ENCODE data around the gene PMS1.
A peak's percentile ranks its signal among the peaks of the same experiment; 100 is the strongest.
"Not testable (repeated sequence)": the region's sequence is repeated elsewhere in the genome, so short reads cannot be mapped to it uniquely, and the experiment has no call there.

The PMS1 gene

GRCh38 chr2:189818249-189819038 lies 34.2 kb downstream of the PMS1 start:
- DNase-seq (ENCODE audit: low read depth): no peak

GRCh38 chr2:189819297-189819704 lies 35.1 kb downstream of the PMS1 start:
- peak; percentile 81 for DNase-seq (ENCODE audit: low read depth)

DNA sequence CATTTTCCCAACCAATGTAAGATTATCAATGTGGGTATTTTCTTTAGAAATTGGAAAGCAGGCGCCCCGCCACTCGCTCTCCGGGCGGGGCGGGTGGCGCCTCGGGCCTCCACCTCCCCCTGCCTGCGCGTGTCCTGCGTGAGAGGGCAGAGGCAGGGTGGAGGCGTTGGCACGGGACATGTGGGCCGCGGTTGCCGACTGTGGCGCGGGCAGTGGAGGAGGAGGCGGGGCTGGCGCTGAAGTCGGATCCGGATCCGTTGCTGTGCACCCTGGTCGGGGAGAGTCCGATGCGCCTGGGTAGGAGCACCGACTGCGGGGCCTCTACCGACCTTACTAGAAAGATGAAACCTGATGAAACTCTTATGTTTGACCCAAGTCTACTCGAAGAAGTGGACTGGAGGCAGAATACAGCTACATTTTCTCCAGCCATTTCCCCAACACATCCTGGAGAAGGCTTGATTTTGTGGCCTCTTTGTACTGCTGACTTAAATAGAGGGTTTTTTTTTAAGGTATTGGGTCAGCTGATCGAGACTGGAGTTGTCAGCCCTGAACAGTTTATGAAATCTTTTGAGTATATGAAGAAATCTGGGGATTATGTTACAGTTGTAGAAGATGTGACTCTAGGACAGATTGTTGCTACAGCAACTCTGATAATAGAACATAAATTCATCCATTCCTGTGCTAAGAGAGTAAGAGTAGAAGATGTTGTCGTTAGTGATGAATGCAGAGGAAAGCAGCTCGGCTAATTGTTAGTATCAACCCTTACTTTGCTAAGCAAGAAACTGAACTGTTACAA lies 37.9 kb downstream of the PMS1 start:
- no peak for DNase-seq (ENCODE audit: low read depth)

DNA sequence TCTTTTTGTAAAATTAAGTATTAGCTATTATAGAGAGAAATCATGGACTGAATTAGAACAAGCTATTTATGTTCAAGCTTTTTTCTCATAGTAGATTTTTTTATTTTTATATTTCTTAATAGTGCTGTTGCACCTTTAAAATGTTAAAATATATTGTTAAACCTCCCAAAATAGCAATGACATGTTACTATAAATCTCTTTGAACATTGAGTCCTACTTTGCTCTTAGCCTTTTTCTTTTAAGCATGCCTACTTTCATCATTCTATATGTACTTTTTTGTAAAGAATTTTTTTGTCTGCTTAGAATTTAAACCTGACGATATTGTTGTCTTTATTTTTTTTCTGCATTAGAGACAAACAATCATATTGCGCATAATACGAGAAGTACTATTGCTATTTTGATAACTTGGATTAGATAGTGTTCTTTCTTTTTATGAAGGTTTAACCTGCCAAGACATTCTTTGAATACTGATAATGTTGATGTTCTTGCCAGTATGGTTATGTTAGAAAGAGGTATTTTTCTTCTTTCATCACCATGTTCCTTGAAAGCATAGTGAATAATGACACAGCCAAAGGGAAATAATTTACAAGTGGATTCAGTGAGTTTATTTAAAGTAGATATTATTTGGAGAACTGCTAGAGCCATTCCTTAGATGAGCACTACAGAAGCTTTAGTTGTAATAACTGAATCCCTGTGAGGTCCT lies 40.6 kb downstream of the PMS1 start:
- DNase-seq (ENCODE audit: low read depth): no peak

DNA sequence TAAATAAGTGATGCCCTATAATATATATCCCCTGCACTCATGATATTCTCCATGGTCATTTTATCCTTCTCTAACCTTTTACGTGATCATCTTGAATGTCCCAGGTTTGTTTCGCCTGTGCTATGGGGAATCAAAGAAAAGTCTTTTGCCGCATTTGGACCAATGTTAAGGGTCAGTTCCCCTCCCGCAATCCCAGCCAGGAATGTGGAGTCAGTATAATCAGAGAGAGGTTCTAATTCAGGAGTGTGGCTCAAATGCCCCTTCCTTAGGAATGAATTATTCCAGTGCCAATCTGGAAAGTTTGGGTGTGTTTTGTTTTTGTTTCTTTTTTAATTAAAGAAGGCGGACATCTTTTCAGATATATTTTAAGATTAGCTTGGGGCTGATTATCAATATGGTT lies 41.8 kb downstream of the PMS1 start:
- DNase-seq (ENCODE audit: low read depth): no peak

DNA sequence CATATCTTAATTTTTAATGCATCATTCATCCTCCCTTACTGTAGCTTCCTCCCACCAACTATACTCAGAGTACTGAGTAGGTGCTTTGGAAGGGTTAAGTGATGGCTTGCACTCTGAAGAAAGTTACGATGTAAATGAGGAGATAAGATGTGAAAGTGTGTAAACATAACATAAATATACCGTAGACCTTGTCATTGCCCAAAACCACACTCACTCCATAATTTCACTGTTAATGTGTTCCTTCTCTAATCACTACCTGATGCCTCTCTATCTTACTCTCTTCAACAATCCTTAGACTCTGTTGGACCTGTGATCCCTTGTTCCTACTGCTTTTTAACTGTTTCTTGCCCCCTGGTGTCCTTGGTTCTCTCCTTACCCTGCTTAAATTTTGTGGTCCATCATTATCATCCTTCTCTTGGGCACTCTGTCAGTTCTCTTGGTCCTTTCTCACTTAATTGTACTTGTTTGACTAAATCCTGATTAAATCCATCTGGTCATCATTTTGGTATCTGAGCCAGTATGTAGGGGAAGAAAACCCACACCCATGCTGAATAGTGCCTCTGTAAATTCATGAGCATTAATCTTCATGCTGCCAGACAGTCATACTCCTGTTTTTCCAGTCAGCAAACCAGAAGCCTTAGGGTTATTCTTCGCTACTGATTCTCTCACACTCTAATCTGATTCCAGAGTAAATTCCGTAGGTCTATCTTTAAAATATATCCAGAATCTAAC lies 45.0 kb downstream of the PMS1 start:
- no peak for DNase-seq (ENCODE audit: low read depth)

GRCh38 chr2:189830510-189830909 lies 46.3 kb downstream of the PMS1 start:
- DNase-seq (ENCODE audit: low read depth): no peak

DNA sequence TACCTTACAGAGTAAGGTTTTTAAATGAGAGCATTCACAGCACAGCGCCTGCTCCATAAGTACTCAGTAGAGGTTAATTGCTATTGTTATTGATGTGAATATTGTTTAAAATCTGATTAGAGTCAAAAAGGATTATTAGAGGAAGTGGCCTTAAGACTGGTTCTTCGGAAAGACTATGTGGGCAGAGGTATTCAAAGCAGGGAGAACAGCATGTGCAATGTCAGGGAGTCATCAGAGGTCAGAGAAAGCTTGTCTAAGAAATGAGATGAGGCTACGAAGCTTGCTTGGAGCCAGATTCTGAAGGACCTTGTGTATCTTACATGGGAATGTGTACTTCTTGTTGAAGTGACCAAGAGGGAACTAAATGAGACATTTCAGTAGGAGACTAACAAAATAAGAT lies 49.8 kb downstream of the PMS1 start:
- DNase-seq (ENCODE audit: low read depth): no peak

DNA sequence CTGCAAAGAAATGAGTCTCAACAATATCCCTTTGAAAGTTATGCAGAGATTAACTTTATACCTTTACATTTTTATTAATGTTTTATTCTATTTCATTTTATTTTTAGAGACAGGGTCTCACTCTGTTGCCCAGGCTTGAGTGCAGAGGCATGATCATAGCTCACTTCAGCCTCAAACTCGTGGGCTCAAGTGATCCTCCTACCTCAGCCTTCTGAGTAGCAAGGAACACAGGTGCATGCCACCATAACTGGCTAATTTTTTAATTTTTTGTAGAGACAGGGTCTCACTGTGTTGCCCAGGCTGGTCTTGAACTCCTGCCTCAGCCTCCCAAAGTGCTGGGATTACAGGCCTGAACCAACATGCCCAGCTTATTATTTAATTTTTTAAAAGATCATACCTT lies 50.4 kb downstream of the PMS1 start:
- not testable (repeated sequence) for DNase-seq (ENCODE audit: low read depth)

DNA sequence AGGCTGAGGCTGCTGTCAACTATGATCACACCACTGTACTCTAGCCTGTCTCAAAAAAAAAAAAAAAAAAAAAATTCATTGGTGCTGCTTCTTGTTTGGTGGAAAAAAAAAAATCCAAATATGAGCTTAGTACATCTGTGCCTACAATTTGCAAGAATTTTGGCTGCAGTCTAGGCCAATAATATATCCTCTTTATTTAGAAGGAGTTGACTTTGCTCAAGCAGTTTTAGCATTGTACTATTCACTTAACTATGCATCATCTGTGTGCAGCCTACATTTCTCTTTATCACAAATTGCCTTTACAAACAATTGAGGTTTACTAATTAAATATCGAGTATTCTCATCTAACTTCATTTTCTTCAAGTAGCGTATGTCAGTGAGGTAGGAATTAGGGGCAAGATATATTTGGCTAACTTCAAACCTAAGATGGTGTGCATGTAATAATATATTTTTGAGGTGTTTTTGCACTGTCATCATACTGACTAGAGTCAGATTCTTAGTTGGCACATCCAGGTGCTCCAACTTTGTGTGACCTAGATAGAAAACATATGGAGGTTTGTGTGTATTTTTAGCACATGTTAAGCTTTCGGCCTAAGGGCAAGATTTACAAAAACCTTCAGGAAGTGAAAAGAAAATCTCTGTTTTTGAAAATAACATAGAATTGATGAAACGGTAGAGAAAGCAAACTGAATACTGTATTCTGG lies 51.8 kb downstream of the PMS1 start:
- no peak for DNase-seq (ENCODE audit: low read depth)

DNA sequence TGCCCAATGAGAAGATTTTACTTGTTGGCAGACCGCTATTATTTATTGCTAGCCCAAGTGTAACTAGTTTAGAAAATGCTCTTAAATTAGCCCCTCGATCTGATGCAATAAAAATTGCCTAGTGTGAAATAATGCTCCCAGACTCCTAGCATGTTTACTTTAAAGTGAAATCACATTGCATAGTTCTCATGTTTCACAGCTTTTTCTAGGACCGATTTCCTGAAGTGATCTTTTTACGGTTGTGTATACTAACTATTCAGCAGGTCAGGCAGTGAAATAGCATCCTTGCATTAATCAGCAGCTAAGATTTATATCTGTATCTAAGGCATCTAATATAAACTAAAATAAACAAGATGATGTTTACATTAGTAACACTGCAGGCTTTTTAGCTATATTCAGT lies 52.4 kb downstream of the PMS1 start:
- DNase-seq (ENCODE audit: low read depth): peak; percentile 30

- no peak for DNase-seq (ENCODE audit: low read depth)
These were observed 53.1 kb downstream of the PMS1 start for GRCh38 chr2:189837326-189837725.

DNA sequence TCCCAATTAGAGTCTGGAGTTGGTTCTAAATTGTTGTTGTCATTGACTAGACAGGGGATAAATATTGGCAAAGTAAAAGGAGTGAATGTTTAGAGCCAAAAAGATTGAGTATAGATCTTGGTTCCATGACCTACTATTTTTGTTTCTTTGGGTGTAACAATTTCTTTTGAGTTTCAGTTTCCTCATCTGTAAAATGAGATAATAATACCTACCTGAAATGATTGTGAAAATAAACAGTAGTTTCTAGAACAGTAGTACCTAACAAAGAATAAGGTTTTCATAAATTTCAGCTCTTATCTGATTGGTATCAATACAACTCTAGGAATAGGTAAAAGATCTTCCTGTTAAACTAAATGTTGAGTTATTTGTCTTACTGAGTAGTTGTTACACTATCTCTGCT lies 56.8 kb downstream of the PMS1 start:
- no peak for DNase-seq (ENCODE audit: low read depth)

DNA sequence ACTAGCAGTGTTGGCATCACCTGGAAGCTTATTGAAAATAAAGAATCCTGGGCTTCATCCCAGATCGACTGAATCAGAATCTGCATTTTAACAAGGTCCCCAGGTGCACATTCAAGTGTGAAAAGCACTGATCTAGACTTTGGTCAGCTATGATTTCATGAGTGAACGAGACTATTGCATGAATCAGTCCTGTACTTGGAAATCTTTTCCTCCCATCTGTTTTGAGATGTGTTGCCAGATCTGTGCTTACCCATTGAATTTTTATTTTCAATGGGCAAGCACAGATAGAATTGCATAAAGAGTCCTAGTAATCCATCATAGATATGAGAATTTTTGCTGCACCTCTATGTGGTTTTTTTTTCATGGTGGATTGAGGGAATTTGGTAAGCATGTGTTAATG lies 64.0 kb downstream of the PMS1 start:
- peak; percentile 30 for DNase-seq (ENCODE audit: low read depth)

DNA sequence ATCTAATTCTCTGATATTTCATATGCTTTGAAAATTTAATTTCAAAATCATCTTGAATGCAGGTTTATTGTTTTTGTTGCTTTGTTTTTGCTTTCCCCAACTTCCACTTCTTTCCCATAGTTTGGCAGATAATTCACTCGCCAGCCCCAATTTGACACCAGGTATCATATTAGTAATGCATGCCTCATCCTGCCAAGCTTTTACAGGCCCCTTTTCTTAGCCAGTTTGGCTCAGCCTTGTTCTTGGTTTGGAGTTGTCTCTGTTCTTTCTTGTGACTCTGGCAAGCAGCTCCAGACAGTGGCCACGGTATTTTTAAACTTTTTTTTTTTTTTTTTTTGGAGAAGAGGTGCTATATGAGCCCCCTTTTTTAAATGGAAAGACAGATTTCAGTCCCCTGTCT lies 65.3 kb downstream of the PMS1 start:
- DNase-seq (ENCODE audit: low read depth): no peak

DNA sequence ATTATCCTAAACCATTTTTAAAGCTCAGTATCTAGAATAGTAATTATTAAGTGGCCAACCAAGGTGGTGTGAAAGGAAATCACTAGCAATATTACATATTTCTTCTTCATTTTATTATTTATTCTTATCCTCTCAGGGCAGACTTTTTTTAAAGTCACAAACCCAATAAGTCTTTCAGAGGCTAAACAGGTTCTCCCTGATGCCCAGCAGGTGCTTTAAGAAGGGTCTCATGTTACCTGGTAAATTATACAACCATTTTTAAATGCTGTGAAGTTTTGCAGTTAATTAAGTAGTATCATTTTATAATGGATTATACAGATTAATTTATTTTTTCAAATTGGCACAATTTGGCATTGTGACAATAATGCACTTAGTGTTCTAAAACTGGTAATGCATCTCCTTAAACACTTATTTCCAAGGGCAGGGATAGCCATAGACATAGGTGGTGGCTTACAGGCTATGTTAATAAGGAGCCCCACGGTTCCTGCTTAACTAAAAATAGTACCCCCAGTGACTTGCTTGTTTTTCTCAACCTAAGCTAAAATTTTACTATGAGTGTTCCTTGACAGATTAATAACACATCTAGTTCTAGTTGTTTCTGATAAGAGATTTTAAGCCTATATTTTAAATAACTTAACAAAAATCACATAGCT lies 67.0 kb downstream of the PMS1 start:
- no peak for DNase-seq (ENCODE audit: low read depth)

- peak; percentile 77 for DNase-seq (ENCODE audit: low read depth)
These were observed 69.9 kb downstream of the PMS1 start for GRCh38 chr2:189854187-189854586.

DNA sequence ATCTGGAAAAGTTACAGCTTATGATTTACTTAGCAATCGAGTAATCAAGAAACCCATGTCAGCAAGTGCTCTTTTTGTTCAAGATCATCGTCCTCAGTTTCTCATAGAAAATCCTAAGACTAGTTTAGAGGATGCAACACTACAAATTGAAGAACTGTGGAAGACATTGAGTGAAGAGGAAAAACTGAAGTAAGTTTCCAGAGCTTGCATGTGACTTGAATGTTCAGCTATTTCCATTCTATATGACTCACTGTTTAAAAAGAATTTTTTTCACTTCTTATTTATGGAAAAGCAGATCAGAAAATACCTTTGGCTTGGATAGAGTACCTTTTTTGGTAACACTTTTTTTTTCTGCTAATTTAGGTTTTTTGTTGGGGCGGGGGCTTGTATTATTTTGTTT lies 70.7 kb downstream of the PMS1 start:
- DNase-seq (ENCODE audit: low read depth): peak; percentile 41

DNA sequence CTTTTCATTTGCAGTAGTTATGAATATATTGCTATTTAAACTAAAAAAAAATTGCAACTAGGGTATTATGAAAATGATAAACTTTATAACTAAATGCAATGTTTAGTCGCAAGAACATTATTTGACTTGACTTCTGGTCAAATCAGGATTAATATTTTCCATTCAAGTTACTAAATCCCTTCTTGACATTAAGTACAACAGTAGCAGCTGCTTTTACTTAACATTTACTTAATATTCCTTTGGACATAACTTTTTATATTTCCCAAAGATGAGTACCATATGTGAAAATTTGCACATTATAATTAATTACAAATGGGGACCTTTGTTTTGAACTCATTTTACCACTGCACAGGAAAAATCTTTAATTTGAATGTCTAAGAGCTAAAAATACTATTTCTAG lies 74.0 kb downstream of the PMS1 start:
- no peak for DNase-seq (ENCODE audit: low read depth)

DNA sequence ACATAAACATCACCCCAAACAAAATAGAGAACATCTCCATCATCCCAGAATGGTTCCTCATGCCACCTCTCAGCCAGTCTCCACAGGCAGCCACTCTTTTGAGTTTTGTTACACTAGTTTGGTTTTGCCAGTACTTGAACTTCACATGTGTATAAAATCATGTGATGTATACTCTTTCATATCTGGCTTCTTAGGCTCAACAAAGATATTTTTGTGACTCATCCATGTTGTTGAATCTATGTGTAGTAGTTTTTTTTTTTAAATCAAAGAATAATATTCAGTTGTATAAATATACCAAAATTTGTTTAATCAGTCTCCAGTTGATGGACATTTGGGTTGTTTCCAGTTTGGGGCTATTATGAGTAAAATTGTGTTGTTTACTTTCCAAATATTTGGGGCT lies 75.9 kb downstream of the PMS1 start:
- no peak for DNase-seq (ENCODE audit: low read depth)

- DNase-seq (ENCODE audit: low read depth): no peak
These were observed 78.5 kb downstream of the PMS1 start for GRCh38 chr2:189862751-189863150.

Data from HS-5 (cell line).